Stimulated activated CD4-positive, alpha-beta T cell treated with anti-CD3 and anti-CD28 coated beads, TNF-alpha, amount 100 ng/mL, for 1 hour (primary cell): ENCODE measurements around the gene CALML6.
"Not testable (repeated sequence)": the region's sequence is repeated elsewhere in the genome, so short reads cannot be mapped to it uniquely, and the experiment has no call there.

Source experiments
- DNase-seq, 3 donors: peaks; one replicate each; pipeline ENCODE4 v3.0.0-alpha.2; 2020; ENCODE audit warnings: low read depth in 3 of 3, low spot score in 1 of 3

The CALML6 gene

DNA sequence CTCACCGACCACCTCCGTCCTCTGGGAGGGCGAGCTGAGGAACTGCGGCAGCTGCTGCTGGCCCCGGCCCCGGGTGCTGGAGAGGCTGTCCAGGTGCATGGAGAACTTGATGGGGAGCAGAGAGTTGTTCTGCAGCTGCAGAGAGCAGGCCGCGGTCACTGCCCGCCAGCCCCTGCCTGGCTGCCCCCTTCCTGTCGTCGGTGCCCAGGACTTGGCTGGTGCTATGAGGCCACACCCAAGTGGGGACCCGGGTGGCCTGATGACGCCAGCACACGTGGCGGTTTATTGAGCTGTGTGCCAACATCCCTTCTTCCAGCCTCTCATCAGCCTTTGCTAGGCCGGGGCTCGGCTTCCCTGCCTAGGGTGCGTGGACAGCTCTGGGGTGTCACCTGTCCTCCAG lies 9.3 kb downstream of the CALML6 start:
- DNase-seq, result no peak

DNA sequence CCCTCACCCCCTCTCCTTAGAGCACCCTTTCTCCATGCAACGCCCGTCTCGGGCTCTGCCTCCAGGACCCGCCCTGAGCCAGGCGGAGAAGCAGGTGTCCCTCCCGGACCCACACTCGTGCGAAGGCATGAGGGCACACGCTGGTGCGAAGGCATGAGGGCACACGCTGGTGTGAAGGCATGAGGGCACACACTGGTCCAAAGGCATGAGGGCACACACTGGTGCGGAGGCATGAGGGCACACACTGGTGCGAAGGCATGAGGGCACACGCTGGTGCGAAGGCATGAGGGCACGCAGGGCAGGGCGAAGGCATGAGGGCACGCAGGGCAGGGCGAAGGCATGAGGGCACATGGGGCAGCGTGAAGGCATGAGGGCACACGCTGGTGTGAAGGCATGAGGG lies 9.8 kb downstream of the CALML6 start:
- DNase-seq, result no peak

DNA sequence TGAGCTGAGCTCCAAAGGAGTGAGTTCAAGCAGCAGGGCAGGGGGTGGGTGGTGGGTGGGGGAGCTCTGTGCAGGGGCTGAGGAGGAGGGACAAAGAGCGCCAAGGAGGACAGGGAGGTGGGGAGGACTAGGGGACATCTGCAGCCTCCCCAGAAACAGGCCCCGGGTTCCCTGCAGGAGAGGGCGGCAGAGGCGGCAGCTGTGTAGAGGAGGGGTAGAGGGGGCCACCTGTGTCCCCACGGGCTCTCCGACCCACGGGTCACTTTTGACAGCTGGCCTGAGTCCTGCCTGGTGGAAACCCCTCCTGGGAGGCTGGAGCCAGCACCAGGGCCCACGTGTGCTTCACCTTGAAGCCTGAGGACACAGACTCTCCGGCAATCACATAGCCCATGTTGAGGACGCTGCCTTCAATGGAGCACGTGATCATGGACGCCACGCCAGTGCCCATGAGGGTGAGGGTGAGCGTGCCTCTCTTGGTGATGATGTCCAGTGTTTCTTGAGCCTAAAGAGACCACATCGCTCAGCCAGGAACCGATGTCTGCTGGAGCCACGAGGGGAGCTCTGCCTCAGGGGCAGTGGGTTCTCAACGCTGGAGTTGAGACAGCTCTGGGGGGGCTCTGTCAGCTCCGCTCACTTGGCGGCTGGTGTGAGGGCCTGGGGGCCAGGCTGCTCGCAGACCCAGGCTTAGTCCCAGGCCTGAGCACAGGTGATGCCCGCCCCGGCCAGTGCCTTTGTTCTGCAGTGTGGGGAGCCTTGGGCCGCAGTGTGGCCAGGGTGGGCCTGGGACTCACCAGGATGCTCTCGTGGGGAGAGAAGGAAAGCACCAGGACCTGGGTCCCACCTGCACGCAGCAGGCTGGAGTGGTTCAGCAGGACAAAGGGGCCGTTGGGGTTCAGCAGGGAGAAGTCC lies 10.6 kb downstream of the CALML6 start:
- no peak for DNase-seq

DNA sequence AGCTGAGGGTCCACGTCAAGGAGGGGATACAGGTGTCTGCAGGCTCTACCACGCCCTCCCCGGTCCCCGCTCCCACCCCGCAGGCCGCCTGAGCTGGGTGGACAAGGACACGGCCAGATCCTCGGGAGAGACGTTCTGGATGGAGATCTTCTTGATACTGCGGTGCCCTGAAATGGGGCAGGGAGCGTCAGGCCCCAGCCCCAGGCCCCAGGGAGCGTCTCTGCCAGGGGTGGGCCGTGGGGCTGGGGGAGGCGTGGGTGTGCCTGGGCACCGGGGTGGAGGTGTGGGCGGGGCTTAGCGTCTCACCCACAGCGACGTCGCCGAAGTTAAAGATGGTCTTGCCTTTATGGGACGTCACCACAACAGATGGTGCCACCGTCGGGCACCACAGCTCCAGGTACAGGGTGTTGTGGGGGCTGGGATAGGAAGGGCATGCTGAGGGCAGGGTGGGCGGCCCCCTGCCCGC lies 11.3 kb downstream of the CALML6 start:
- DNase-seq, result no peak

DNA sequence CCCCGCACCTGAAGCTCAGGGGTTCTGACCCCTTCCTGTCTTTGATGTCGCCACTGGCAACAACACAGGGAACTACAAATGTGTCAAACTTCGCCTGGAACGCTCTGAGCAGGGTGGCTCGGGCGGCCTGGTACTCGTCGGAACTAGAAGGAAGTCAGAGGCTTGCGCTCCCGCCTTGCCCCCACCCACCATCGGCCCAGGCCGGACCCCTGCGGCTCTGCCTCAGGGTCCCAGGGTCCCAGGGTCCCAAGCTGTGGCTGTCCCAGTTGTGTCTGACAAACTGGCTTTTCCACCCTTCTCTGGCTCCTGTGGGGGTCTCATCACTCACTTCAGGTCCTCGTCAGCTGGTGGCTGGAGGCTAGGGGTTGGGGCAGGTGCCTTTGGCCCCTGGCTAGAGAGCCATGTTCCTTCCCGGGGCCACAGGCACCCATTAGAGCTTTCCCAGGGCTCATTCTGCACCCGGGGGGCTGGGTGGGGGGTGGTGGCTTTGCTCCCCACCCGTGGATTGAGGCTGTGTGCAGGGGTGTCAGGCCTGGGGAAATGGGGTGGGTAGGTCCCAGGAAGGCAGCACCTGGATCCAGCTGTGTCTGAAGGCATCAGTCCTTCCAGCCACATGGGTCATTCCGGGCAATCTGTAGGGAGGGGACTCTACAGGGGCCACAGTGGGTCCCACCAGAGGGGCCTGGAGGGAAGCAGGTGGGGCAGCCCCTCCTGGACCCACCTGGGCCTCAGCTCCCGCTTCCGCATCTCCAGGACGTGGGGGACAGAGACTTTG lies 12.0 kb downstream of the CALML6 start:
- DNase-seq, result no peak

DNA sequence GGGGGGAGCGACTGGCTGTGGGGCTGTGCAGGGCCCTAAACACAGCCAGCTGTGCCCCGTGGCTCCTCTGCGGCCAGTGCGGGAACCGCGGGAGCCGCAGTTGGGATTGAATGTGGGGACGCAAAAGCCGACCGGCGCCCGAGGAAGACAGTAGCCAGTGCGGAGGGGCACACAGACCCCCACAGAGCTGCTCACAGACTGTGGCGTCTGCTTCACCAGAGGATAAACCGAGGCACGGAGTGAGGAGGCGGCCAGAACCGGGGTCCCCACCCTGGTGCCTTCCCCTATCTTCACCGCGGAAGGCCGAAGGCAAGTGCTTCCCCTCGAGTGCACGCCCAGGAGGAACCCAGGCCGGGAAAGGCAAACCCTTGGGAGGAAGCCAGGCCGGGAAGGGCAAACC lies 12.7 kb downstream of the CALML6 start:
- no peak for DNase-seq

DNA sequence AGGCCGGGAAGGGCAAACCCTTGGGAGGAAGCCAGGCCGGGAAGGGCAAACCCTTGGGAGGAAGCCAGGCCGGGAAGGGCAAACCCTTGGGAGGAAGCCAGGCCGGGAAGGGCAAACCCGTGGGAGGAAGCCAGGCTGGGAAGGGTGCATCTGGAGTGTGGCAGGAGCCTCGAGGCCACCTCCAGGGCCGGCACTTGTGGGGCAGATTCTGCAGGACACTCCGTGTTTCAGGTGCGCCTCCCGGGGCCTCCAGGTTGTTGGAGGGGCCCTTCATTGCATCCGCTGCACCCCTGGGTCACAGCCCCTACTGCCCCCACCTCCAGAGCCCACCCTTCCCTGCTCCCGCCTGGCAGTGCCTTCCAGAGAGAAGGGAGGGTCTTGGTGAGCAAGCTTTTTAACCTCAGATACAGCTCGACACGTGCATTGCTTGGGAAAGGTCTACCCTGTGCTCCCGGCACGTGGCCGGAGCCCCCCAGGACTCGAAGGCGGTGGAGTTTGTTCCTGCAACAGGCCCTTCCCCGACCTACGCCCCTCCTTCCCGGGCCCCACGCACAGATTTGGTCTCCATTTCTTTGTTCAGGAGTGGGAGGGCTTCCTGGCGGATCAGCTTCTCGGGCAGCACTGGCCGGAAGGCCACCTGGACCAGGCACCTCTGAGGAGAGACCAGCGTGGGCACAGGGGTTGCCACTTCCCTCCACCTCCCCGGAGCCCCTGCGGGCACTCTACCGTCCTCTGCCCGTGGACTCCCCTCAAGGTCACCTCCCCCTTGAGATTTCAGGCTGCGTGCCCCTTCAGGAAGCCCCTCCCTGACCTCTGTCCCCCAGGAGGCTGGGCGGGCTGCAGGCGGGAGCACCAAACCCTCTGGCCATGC lies 13.4 kb downstream of the CALML6 start:
- DNase-seq, result no peak

DNA sequence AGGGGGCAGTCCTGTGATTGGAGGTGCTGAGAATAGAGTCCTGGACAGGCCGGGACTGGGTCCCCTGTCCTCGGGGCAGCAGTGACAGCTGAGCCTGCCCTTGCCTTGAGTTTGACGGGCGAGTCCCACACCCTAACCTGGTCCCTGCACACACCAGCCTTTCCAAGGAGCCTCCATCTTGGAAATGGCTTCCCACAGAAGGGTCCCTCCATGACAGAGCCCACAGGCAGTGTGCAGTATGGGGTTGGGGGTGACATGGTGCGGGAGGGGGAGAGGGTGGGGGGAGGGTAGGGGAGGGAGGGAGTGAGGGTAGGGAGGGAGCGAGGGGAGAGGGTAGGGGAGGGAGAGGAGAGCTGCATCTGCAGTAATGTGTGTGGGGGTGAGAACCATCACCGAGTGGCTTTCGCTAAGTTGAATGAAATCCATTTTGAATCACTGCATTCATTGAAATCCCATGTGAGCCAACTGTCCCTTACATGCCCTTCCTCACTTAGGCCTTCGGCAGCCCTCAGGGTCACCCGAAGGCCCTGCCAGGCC lies 14.1 kb downstream of the CALML6 start:
- no peak for DNase-seq

DNA sequence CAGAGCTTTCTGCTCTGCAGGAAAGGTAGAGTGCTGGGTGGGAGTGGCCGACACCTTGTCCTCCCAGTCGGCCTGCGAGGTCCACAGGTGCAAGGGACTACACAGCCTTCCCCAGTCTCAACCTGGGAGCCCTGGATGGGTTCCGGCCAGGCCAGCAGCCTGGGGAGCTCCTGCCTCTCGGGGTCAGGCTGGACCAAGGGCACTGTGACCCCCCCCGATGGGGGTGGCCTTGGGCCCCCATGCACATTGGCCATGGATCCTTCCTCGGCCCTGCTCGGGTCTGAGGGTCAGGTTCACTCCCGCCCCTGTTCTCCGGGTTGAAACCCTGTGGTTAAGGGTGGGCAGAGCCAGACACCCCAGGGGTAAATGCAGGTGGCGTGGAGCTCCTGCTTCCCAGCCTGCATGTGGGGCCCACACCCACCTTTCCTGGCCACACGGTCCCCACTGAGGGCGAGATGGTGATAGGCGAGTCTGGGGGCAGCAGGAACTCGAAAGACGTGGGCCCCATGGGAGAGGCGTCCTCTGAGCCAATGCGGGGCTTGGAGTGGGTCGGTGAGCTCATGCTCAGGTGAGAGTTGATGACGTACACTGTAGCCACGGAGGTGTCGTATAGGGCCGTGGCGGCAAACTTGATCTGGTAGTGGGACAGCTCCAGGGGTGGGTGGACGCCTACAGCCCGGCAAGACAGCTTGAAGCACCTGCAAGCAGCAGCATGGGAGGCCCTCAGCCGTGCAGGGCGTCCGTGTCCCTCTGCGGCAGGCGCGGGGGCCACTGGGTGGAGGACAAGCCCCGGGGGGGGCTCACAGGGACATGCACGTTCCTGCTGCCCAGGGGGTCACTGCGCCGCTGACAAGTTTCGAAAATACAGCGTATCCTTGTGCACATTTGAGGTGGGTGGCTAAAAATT lies 14.8 kb downstream of the CALML6 start:
- DNase-seq, result no peak

DNA sequence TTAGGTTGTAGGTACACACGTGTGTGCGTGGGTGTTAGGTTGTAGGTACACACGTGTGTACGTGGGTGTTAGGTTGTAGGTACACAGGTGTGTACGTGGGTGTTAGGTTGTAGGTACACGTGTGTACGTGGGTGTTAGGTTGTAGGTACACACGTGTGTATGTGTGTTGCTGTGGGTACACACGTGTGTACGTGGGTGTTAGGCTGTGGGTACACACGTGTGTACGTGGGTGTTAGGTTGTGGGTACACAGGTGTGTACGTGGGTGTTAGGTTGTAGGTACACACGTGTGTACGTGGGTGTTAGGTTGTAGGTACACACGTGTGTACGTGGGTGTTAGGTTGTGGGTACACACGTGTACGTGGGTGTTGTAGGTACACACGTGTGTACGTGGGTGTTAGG lies 19.8 kb downstream of the CALML6 start:
- not testable (repeated sequence) for DNase-seq

DNA sequence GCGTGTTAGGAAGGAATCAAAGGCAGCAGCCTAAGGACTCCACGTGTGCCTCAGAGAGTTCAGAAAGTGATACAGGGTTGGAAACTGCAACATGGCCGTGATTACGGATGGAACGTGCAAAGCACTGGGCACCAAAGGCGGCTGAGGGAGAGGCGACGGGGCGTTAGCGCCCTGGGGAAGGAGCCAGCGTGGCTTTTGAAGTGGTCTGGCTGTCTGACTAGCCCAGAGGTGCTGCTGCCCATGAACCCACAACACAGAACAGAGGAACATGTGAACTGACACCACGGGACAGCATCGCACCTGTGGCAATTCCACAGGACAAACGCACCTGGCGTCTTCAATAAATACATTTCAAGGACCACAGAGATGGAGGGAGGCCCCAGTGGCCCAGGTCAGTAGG lies 22.0 kb downstream of the CALML6 start:
- DNase-seq, result no peak

DNA sequence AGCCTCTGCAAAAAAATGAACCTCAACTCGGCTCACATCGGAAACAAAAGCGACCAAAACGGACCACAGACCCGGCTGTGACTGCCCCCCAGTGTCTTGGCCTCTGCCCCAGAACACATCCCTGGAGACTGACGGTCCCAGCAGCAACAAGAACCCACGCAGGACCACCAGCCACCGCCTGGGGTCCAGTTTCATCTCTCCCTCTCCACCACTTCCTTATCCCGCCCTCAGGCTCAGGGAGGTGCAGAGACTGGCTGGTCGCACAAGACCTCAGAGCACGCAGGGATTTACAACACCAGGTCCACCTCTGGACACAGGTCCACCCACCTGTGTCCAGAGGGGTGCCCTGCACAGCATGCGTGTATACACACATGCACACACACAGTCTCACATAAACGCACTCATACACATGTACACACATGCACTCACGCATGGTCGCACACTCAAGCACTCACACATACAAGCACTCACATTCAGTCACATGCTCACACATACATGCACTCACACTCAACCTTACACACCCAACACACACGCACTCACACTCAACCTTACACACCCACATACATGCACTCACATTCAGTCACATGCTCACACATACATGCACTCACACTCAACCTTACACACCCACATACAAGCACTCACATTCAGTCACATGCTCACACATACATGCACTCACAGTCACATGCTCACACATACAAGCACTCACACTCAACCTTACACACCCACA lies 22.7 kb downstream of the CALML6 start:
- DNase-seq, result no peak

DNA sequence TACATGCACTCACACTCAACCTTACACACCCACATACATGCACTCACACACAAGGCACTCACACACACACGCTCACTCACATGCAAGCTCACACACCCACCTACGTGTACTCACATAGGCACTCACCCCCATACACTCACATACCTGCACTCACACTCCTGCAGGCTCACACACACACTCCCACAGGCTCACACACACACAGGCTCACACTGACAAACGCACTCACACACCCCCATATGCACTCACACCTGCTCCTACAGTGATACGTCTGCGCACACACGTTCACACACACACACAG lies 23.2 kb downstream of the CALML6 start:
- no peak for DNase-seq

DNA sequence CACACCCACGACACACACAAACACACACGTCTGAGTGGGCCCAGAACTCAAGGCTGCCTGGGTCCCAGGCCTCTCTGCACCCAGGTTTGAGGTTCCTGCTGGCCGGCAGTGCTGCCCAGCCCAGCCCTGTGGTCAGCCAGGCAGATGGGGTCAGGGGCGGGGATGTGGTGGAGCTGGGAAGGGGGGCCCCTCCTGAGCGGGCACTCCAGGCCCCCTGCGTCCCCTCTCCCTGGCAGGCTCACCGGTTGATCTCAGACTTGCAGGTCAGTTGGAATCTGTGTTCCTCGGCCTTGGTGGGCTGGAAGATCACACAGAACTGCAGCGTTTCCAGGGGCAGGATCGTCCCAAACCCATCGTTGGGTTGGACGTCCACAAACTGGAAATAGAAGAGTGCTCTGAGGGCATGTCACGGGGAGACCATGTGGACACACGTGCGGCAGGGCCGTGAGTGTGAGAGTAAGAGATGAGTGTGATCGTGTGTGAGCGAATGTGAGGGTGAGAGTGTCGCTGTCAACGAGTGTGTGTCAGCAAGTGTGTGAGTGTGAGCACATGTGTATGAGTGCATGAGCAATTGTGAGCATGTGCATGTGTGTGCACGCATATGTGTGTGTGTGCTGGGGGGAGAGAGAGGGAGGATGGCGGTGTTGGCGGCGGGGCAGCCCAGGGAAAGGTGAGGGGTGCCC lies 23.7 kb downstream of the CALML6 start:
- DNase-seq, result no peak

DNA sequence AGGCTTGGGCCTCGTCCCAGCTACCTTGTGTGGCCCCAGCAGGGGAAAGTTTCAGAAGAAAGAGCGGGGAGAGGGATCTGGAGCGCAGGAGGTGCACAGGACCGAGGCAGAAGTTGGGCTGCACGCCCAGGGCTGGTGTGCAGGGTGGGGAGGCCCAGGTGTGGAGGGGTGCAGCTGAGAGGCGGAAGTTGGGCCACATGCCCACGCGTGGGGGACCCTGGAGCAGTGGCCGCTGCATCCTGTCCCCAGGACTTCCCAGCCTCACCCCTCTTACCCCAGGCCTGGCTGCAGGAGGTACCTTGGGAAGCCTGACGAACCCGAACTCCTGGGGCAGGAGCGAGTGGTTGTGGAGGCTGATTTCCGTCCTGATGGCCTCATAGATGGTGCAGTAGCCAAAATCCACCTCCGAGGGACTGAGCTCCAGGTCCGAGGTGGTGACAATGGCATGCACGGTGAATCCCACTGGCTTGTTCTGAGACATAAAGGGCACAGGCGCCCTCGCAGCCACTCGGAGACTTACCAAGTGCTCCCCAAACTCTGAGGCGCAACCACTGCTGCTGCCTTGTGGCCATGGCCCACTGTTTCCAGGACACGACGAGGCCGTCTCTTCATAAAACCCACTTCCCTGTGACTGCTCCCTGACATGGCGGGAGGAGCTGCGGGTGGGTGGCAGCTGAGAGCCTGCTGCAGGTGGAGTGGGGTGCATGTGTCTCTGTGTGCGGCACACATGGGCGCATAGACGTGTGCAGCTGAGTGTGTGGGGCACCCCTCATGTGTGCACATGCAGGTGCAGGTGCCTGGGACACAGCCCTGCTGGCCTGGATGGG lies 24.4 kb downstream of the CALML6 start:
- DNase-seq, result no peak

DNA sequence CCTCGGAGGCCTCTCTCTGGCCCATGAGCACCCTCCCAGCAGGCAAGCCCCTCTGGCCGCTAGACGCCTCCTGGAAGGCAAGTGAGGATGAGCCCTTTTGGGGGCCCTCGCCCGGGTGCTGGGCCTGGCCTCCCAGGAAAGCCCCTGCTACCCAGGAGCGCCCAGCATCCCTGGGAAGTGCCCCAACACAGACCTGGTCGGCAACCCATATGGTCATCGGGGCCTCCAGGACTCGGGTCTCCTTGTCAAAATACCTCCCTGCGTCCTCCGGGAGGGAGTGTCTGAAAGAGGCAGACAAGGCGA lies 25.0 kb downstream of the CALML6 start:
- DNase-seq, result no peak

DNA sequence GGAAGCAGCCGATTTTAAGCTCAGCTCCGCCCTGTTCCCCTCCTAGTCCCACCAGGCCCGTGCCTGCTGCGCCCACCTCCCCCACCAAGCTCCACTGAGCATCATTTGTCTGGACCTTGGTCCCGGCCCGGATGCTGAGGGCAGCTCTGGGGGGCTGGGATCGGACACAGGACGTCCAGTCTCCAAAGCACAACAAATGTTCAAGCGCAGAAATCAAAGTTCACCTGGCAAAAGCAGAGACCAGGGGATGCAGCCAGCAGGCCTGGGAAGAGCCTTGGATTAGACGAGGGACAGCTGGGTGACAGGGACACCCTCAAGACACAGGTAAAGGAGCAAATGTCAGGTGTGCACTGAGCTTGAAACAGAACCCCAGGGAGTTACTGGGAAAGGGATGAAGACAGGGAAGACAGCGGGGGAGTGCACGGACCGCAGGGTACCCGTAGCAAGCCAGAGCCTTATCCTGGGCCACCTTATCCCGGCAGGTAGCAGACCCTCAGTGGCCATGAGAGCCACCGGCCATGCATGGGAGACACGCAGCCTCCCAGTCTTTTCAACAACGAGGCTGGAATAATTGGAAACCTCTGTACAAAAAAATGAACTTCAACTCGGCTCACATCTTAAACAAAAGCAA lies 26.3 kb downstream of the CALML6 start:
- DNase-seq, result no peak
